Activated B cell treated with CpG ODN at 0.5 μM for 24 hours (primary cell): ENCODE data around the gene TMEM123. TPM values are rescaled to one million over a fixed set of nuclear protein-coding genes. Genes with fewer than 3 reads are reported as not detected.

Experiments
- ATAC-seq: fragments of 200-7000 bp; cut with Tn5 transposase; one replicate; pipeline ENCODE4 v1.10.0; 2021; ENCODE audit warnings: low read depth, mild to moderate bottlenecking, moderate library complexity
- CTCF ChIA-PET: fragments of 350-600 bp; sonication (Branson Sonifier 250); formaldehyde crosslinking; loops from one replicate; lab custom pipeline; 2021; ENCODE audit warnings: antibody characterized with exemption; lab: Charles Lee
- POLR2A ChIA-PET: fragments of 350-600 bp; sonication (Branson Sonifier 250); formaldehyde crosslinking; loops from one replicate; lab custom pipeline; 2021; ENCODE audit warnings: antibody characterized with exemption; lab: Charles Lee
- DNase-seq: peaks from one replicate; pipeline ENCODE4 v3.0.0; 2022
- H3K27ac Mint-ChIP-seq: one replicate; pipeline ENCODE4 v1.8.0; 2020; ENCODE audit warnings: mixed read lengths
- H3K27me3 Mint-ChIP-seq: one replicate; pipeline ENCODE4 v1.8.0; 2021; ENCODE audit warnings: mixed read lengths
- H3K36me3 Mint-ChIP-seq: one replicate; pipeline ENCODE4 v1.8.0; 2021; ENCODE audit warnings: low read depth, mixed read lengths
- H3K4me1 Mint-ChIP-seq: one replicate; pipeline ENCODE4 v1.8.0; 2021; ENCODE audit warnings: mixed read lengths
- H3K4me3 Mint-ChIP-seq: one replicate; pipeline ENCODE4 v1.8.0; 2020; ENCODE audit warnings: mild to moderate bottlenecking, mixed read lengths
- H3K9me3 Mint-ChIP-seq: one replicate; pipeline ENCODE4 v1.8.0; 2020; ENCODE audit warnings: mixed read lengths
- CTCF ChIP-seq: fragments of 200-600 bp; IDR thresholded peaks from one replicate; pipeline ENCODE4 v1.8.0; 2022; ENCODE audit warnings: antibody characterized with exemption, mild to moderate bottlenecking
- intact Hi-C: fragments of 100-400 bp; cut with micrococcal nuclease; formaldehyde crosslinking; loops from one replicate; pipeline ENCODE4 v1.15.1; 2024
- total RNA-seq: library from RNA; stranded (reverse); gene quantifications from 2 replicates; pipeline ENCODE4 v1.2.3, GENCODE V29; 2022

Gene TMEM123
- total RNA-seq, 1 donor from 2014 or later = 191 TPM

GRCh38 chr11:102421261-102421660 is 31.3 kb downstream of the TMEM123 start:
- ChIA-PET CTCF (interaction anchor here (1.0 to 1.4 kb wide), 3 partner anchors 9 to 75 kb away, joined by 3 to 4 read pairs (median 3); no protein-coding TSS in a partner anchor), POLR2A (no interaction called here)
- Mint-ChIP-seq H3K27ac (no peak overlapping the region), H3K27me3 (no peaks in the 10 kb centered on the region), H3K4me3 (no peak overlapping the region), H3K36me3 (peaks cover 73% of the 10 kb centered on the region), H3K4me1 (peaks cover 72% of the 10 kb centered on the region), H3K9me3 (peaks cover 7% of the 10 kb centered on the region)
- DNase-seq (no peak), ATAC-seq (no peak)
- TF ChIP-seq CTCF = no peak
- intact Hi-C loops = no loop called here

GRCh38 chr11:102420547-102420946 is 32.0 kb downstream of the TMEM123 start:
- H3K27ac Mint-ChIP-seq = no peak overlapping the region
- ATAC-seq = no peak
- intact Hi-C loops = no loop called here
- no peak for DNase-seq
- POLR2A ChIA-PET = no interaction called here
- H3K27me3 Mint-ChIP-seq = no peaks in the 10 kb centered on the region
- TF ChIP-seq CTCF = no peak
- peaks cover 7% of the 10 kb centered on the region for H3K9me3 Mint-ChIP-seq
- peaks cover 69% of the 10 kb centered on the region for H3K36me3 Mint-ChIP-seq
- peaks cover 72% of the 10 kb centered on the region for H3K4me1 Mint-ChIP-seq
- H3K4me3 Mint-ChIP-seq = no peak overlapping the region
- CTCF ChIA-PET = interaction anchor here (1.0 to 1.4 kb wide), 3 partner anchors 10 to 76 kb away, joined by 3 to 4 read pairs (median 3); no protein-coding TSS in a partner anchor

- H3K9me3 Mint-ChIP-seq = peaks cover 7% of the 10 kb centered on the region
- H3K4me3 Mint-ChIP-seq = no peak overlapping the region
- peaks cover 76% of the 10 kb centered on the region for H3K4me1 Mint-ChIP-seq
- ChIA-PET POLR2A (interaction anchor here (0.6 to 1.0 kb wide), 2 partner anchors 11 to 33 kb away, joined by 3 to 4 read pairs; no protein-coding TSS in a partner anchor), CTCF (interaction anchor here (1.2 kb wide), 1 partner anchor 29 kb away, joined by 3 read pairs; no protein-coding TSS in a partner anchor)
- no peak for TF ChIP-seq CTCF
- DNase-seq = no peak
- no peak for ATAC-seq
- H3K27me3 Mint-ChIP-seq = no peaks in the 10 kb centered on the region
- no peak overlapping the region for H3K27ac Mint-ChIP-seq
- intact Hi-C loops = no loop called here
- peaks cover 63% of the 10 kb centered on the region for H3K36me3 Mint-ChIP-seq
These were observed 33.4 kb downstream of the TMEM123 start for GRCh38 chr11:102419181-102419580.

- Mint-ChIP-seq H3K36me3 (peaks cover 56% of the 10 kb centered on the region), H3K27me3 (no peaks in the 10 kb centered on the region), H3K9me3 (peaks cover 7% of the 10 kb centered on the region), H3K4me1 (peaks cover 69% of the 10 kb centered on the region), H3K4me3 (no peak overlapping the region), H3K27ac (peak overlapping the region; percentile 15)
- TF ChIP-seq CTCF = no peak
- intact Hi-C loops = no loop called here
- DNase-seq = no peak
- ChIA-PET POLR2A (no interaction called here), CTCF (interaction anchor here (0.6 to 1.4 kb wide), 2 partner anchors 13 to 26 kb away, joined by 3 read pairs; no protein-coding TSS in a partner anchor)
- no peak for ATAC-seq
These were observed 35.6 kb downstream of the TMEM123 start for GRCh38 chr11:102416976-102417375.

GRCh38 chr11:102415304-102415916 is 37.2 kb downstream of the TMEM123 start:
- POLR2A ChIA-PET = interaction anchor here (0.6 kb wide), 1 partner anchor 73 kb away, joined by 3 read pairs; no protein-coding TSS in a partner anchor
- Mint-ChIP-seq H3K9me3 (peaks cover 7% of the 10 kb centered on the region), H3K4me1 (peaks cover 63% of the 10 kb centered on the region), H3K27ac (peak overlapping the region; percentile 5), H3K4me3 (peak overlapping the region; percentile 1), H3K27me3 (no peaks in the 10 kb centered on the region), H3K36me3 (peaks cover 59% of the 10 kb centered on the region)
- no peak for DNase-seq
- CTCF ChIA-PET = no interaction called here
- ATAC-seq = no peak
- intact Hi-C loops = loop anchor here (2.0 kb wide), 2 partner anchors 15 kb away; no protein-coding TSS in a partner anchor
- no peak for TF ChIP-seq CTCF
